ENCODE data around the gene TEAD3. TPM values are rescaled to one million over a fixed set of nuclear protein-coding genes. Genes with fewer than 3 reads are reported as not detected.

The TEAD3 gene
- total and polyA plus RNA-seq, 2 of the 4 experiments (the other 2 are of a cell fraction) = 5.2 to 28.0 TPM

- no peak for TF ChIP-seq NFE2L2 (IDR thresholded peaks at IDR 0.05; ENCODE audit: low read depth, low read length)
Observed at GRCh38 chr6:35493307-35493983, 3.4 kb downstream of the TEAD3 start (continued).

GRCh38 chr6:35492974-35493284, 4.0 kb downstream of the TEAD3 start:
- H2AFZ ChIP-seq (replicated peaks; ENCODE audit: low read length, poor library complexity) = no peak overlapping the region
- dilution Hi-C loops (cut with HindIII; ENCODE audit: low sequenced_read_pairs, unreplicated experiment) = no loop called here
- 100% methylated on average over 1 of the region's 7 CpGs; no CpG with 5 or more reads in 1 of the 2 experiments for WGBS, 2 experiments (ENCODE audit: extremely low coverage in 2 of 2, insufficient read length in 1 of 2)
- H2BK5ac ChIP-seq (ENCODE audit: low read depth, low read length, poor library complexity, severe bottlenecking) = no peak overlapping the region
- H3K9ac ChIP-seq (ENCODE audit: low read depth, low read length) = no peak overlapping the region
- peak overlapping the region; percentile 65; the same call in 1 of the 2 replicates for H3K14ac ChIP-seq (replicated peaks; ENCODE audit: low read depth, low read length)
- H2BK20ac ChIP-seq (ENCODE audit: low read depth, low read length) = no peak overlapping the region
- peaks cover 34% of the 10 kb centered on the region for H4K20me1 ChIP-seq (ENCODE audit: insufficient read depth, low read length)
- no peaks in the 10 kb centered on the region for H3K9me3 ChIP-seq (ENCODE audit: control insufficient read depth, insufficient read depth, low read length)
- ChIA-PET POLR2A (ENCODE audit: unreplicated experiment) (no interaction called here), CTCF (no interaction called here)
- H4K91ac ChIP-seq (ENCODE audit: insufficient read depth, low read depth, low read length) = peak overlapping the region; percentile 14; the same call in 1 of the 2 replicates
- H4K8ac ChIP-seq (ENCODE audit: low read depth in 2 of 2, low read length in 2 of 2) = no peak overlapping the region; a peak in 2 of 4 replicates
- no peak overlapping the region for H3K4ac ChIP-seq (ENCODE audit: low read depth, low read length)
- H3K27ac ChIP-seq (ENCODE audit: insufficient read depth, low read length) = peak overlapping the region; percentile 16; the same call in 1 of the 2 replicates
- in situ Hi-C loops (cut with MboI; ENCODE audit: low sequenced_read_pairs) = no loop called here
- peaks cover 20 to 79% of the 10 kb centered on the region in 2 experiments; a peak in 3 of 4 replicates for H3K79me1 ChIP-seq (ENCODE audit: low read depth in 1 of 2, low read length in 2 of 2)
- no peak overlapping the region for H3K4me3 ChIP-seq (ENCODE audit: insufficient read depth, low read depth, low read length)
- peak overlapping the region; percentile 45; the same call in 1 of the 2 replicates for H2AK5ac ChIP-seq (ENCODE audit: low read depth, low read length)
- H2BK15ac ChIP-seq (ENCODE audit: low read depth, low read length) = no peak overlapping the region
- H3K36me3 ChIP-seq (ENCODE audit: control insufficient read depth, insufficient read depth, low read length) = 0 out of 2 replicates have a peak, but pooled peaks cover 5% of the 10 kb centered on the region
- no peaks in the 10 kb centered on the region for H3K27me3 ChIP-seq (ENCODE audit: control insufficient read depth, insufficient read depth, low read length)
- H3K23ac ChIP-seq (ENCODE audit: low read depth, low read length) = no peak overlapping the region
- no peak overlapping the region for H2BK120ac ChIP-seq (ENCODE audit: low read depth, low read length)
- H3K18ac ChIP-seq (ENCODE audit: low read depth, low read length) = no peak overlapping the region
- peaks cover 24% of the 10 kb centered on the region for H3K9me1 ChIP-seq (ENCODE audit: insufficient read depth, low read length)
- no TSS peak for BruUV-seq (replicated peaks)
- H4K5ac ChIP-seq (ENCODE audit: low read depth, low read length) = no peak overlapping the region; the same call in 1 of the 2 replicates
- H3K4me2 ChIP-seq (ENCODE audit: low read depth, low read length) = no peak overlapping the region; the same call in 1 of the 2 replicates
- intact Hi-C loops (cut with micrococcal nuclease) = no loop called here
- no peak overlapping the region for H3K56ac ChIP-seq (ENCODE audit: extremely low read depth, insufficient read depth, low read length)
- peak; percentile 72 for TF ChIP-seq CEBPB (IDR thresholded peaks at IDR 0.05; ENCODE audit: low read depth, low read length)
- no peak for TF ChIP-seq MAFK (IDR thresholded peaks at IDR 0.05; ENCODE audit: low read depth, low read length)
- no peak overlapping the region for H2AK9ac ChIP-seq (replicated peaks; ENCODE audit: low read depth, low read length, poor library complexity)
- peaks cover 59% of the 10 kb centered on the region for H3K4me1 ChIP-seq (ENCODE audit: control insufficient read depth, insufficient read depth, low read length)
- no peak for DNase-seq
- no peak for ATAC-seq (ENCODE audit: low read depth)
